Stomach smooth muscle (tissue), 2 donors: ENCODE measurements around the gene DNAJC22.
"Not testable (repeated sequence)": the region's sequence is repeated elsewhere in the genome, so short reads cannot be mapped to it uniquely, and the experiment has no call there.

ENCODE experiments used
- H3K27ac ChIP-seq: one replicate; pipeline ENCODE4 v1.7.0; 2013; ENCODE audit warnings: mild to moderate bottlenecking, low read length, inconsistent platforms
- H3K27me3 ChIP-seq, 2 donors: one replicate each; pipeline ENCODE4 v1.7.0; 2013; ENCODE audit warnings: low read length in 2 of 2; ENCODE audit not compliant: insufficient read depth in 2 of 2, control insufficient read depth in 1 of 2
- H3K36me3 ChIP-seq, 2 donors: one replicate each; pipeline ENCODE4 v1.7.0; 2013; ENCODE audit warnings: low read length in 2 of 2; ENCODE audit not compliant: control insufficient read depth in 2 of 2, insufficient read depth in 2 of 2
- H3K4me1 ChIP-seq: one replicate; pipeline ENCODE4 v1.7.0; 2013; ENCODE audit warnings: low read length; ENCODE audit not compliant: control insufficient read depth, insufficient read depth
- H3K4me3 ChIP-seq, 2 donors: one replicate each; pipeline ENCODE4 v1.7.0; 2013; ENCODE audit warnings: low read length in 2 of 2
- H3K9ac ChIP-seq, 2 donors: one replicate each; pipeline ENCODE4 v1.7.0; 2013; ENCODE audit warnings: low read length in 2 of 2, mild to moderate bottlenecking in 1 of 2
- H3K9me3 ChIP-seq, 2 donors: one replicate each; pipeline ENCODE4 v1.7.0; 2013; ENCODE audit warnings: low read length in 2 of 2; ENCODE audit not compliant: control insufficient read depth in 2 of 2
- donor health status: healthy.
- donor health status: Pancreatic carcinoma.

The DNAJC22 gene

DNA sequence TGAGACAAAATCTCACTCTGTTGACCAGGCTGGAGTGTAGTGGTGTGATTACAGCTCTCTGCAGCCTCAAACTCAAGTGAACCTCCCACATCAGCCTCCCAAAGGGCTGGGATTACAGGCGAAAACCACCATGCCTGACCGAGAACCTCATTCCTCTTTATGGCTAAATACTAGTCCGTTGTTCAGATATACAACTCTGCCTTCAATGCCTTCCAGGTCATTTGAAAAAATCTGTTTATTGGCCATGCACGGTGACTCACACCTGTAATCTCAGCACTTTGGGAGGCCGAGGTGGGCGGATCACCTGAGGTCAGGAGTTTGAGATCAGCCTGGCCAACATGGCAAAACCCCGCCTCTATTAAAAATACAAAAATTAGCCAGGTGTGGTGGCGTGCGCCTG lies 33.5 kb downstream of the DNAJC22 start:
- H3K27ac ChIP-seq, H3K4me1 ChIP-seq, H3K36me3 ChIP-seq, H3K27me3 ChIP-seq, H3K9me3 ChIP-seq, H3K4me3 ChIP-seq, H3K9ac ChIP-seq: not testable (repeated sequence)

DNA sequence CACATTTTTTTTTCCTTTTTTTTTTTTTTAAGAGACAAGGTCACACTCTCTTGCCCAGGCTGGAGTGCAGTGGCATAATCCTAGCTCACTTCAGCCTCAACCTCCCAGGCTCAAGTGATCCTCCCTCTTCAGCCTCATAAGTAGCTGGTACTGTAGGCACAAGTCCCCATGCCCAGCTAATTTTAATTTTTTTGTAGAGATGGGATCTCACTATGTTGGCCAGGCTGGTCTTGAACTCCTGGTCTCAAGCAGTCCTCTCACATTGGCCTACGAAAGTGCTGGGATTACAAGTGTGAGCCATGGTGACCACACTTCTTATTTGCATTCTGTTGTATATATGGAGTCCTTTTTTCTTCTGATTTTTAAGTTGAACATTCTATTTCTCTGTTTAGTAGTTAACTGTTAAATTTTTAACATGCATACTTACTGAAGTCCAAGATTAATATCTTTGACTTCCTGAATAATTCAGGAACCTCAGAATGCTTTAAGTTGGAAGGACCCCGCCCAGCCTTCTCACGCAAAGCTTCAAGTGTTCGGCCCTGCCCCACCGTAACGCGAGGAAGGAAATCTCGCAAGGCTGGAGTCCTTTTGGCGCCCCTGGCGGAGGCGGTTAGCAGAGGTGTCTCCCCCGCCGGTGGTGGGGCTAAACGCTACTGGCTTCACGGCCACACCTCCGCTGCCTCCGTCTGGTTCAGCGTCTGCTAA lies 42.1 kb downstream of the DNAJC22 start:
- no peaks in the 10 kb centered on the region for H3K4me1 ChIP-seq
- H3K4me3 ChIP-seq = no peak overlapping the region

DNA sequence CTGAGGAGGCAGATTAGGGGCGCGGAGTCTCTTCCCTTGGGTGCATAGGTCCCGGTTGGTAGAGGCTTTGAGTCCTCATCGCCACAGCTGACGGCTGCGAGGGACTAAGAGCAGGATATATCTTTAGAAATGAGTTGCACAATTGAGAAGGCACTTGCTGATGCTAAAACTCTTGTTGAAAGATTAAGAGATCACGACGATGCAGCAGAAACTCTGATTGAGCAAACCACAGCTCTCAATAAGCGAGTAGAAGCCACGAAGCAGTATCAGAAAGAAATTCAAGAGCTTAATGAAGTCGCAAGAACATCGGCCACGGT lies 42.7 kb downstream of the DNAJC22 start:
- H3K27ac ChIP-seq = no peak overlapping the region
- H3K4me3 ChIP-seq = no peak overlapping the region
- no peaks in the 10 kb centered on the region for H3K4me1 ChIP-seq
- no peak overlapping the region for H3K9ac ChIP-seq
- H3K9me3 ChIP-seq = no peaks in the 10 kb centered on the region
- H3K27me3 ChIP-seq = no peaks in the 10 kb centered on the region
- H3K36me3 ChIP-seq = no peaks in the 10 kb centered on the region

More for the DNA sequence above, 42.1 kb downstream of the DNAJC22 start:
- Histone ChIP-seq H3K27ac (no peak overlapping the region), H3K27me3 (no peaks in the 10 kb centered on the region), H3K9ac (no peak overlapping the region), H3K36me3 (no peaks in the 10 kb centered on the region), H3K9me3 (no peaks in the 10 kb centered on the region)

DNA sequence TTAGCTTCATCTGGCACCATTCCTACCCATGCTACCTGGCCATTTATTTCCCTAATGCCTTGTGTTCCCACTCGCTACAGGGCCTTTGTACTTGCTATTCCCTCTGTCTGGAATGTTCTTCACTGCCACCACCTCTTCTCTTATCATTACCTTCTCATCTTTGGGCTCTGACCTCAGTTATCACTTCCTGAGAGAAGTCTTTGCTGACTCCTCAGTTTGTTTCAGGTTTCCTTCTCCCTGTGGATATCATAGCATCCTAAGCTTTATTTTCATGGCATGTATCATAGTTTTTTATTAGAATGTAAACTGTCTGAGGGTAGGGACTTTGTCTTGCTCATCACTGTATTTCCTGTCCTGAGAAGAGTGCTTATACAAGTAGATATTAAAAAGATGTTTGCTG lies 50.3 kb downstream of the DNAJC22 start:
- Histone ChIP-seq H3K27ac (no peak overlapping the region), H3K9me3 (no peaks in the 10 kb centered on the region), H3K36me3 (no peaks in the 10 kb centered on the region), H3K4me3 (no peak overlapping the region), H3K9ac (no peak overlapping the region), H3K27me3 (no peaks in the 10 kb centered on the region), H3K4me1 (no peaks in the 10 kb centered on the region)

DNA sequence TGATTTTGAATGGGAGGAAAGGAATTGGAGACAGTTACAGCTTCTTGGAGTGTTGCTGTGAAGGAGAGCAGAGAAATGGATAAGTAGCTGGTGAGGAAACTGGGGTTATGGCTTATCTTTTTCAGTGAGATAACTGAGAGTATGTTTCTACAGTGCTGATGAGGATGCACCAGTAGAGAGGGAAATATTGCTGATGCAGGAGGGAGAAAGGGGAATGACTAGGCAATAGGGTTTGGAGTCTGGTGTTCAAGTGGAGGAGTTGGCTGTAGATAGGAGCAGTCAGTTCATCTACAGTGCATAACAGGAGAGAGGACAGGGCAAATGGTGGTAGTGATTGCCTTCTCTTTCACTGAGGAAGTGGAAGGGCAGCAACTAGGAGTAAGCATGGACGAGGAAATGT lies 53.6 kb downstream of the DNAJC22 start:
- Histone ChIP-seq H3K4me3 (no peak overlapping the region), H3K36me3 (no peaks in the 10 kb centered on the region), H3K9ac (no peak overlapping the region), H3K9me3 (no peaks in the 10 kb centered on the region), H3K27ac (no peak overlapping the region), H3K27me3 (no peaks in the 10 kb centered on the region), H3K4me1 (no peaks in the 10 kb centered on the region)
